GM21515 (cell line): ENCODE data around the gene PDE4B.
"Not testable (repeated sequence)": the region's sequence is repeated elsewhere in the genome, so short reads cannot be mapped to it uniquely, and the experiment has no call there.

Source experiments
- ATAC-seq: cut with Tn5 transposase; IDR thresholded peaks from one replicate; pipeline ENCODE4 v1.9.1; 2021; ENCODE audit not compliant: unreplicated experiment

PDE4B gene

DNA sequence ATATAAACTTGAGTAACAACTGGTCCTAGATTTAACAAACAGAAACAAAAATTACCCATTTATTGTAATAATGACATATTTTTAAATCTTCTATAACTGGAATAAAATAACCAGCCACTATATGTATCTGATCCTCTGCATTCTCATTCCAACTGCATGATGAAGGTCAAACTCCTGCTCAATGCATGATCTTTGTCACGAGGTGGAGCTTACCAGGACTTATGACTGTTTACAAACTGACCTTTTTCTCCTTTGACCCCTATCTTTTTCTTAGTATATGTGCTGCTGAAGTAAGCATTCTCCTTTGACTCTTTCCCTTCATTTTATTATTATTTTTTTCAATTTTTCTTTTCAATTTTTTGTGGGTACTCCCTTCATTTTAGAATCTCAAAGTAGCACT is 252.2 kb downstream of the PDE4B start:
- ATAC-seq = no peak

DNA sequence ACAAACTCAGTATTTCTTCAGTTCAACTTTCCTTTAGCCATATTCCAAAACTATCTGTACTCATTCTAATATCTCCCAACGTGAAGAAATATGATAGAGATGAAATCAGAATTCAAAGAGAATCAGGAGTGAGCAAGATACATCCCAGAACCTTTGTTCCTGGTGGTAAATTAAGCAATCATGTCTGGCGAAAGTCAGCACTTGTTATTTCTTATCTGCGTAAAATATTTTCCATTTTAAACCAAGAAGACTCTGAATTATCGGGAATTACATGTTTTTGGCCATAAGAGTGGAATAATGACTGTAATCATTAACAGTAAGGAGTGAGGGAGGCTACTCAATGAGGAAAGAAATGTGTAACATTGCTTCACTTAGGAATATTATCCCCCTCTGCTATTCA is 253.7 kb downstream of the PDE4B start:
- no peak for ATAC-seq

GRCh38 chr1:66048011-66048410 is 255.3 kb downstream of the PDE4B start:
- ATAC-seq = no peak

DNA sequence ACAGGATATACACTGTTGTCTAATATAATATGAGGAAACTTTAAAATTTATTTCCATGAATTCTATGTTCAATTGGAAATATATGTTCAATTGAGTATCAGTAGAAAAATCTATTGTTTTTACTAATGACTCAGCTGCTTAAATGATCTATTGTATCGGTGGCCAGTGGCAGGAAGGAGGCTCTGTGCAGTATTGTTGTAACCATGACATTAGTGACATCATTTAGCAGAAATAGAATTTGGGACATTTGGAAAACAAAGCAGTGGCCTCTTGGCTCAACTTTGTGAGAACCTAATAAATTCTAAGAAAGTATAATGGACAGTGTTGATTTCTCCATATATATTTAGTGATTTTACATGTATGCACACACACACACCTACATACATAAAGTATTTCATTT is 257.4 kb downstream of the PDE4B start:
- no peak for ATAC-seq

- ATAC-seq = no peak
These were observed 257.9 kb downstream of the PDE4B start for GRCh38 chr1:66050633-66051032.

DNA sequence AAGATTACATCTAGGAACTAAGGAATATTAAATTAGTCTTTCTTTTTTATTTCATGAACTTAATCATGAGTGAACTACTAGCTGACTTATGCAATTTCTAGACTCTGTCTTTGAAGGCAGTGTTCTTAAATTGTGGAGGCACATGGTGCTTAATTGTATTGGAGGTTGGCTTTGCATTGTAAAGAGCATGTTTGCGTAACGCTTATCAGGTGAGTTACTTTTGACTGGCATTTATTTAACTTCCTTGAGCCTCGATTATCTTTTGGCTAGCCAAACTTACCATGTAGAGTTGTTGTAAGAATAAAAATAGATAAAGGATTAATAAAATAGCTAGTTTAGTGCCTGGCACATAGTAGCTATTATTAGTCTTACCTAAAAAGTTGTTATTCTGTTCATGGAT is 262.4 kb downstream of the PDE4B start:
- no peak for ATAC-seq

DNA sequence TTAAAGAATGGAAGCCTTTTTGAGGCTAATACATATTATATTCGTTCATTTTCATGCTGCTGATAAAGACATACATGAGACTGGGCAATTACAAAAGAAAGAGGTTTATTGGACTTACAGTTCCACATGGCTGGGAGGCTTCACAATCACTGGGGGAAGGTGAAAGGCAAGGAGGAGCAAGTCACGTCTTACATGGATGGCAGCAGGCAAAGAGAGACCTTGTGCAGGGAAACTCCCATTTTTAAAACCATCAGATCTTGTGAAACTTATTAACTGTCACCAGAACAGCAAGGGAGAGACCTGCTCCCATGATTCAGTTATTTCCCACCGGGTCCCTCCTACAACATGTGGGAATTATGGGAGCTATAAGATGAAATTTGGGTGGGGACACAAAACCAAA is 264.8 kb downstream of the PDE4B start:
- not testable (repeated sequence) for ATAC-seq

DNA sequence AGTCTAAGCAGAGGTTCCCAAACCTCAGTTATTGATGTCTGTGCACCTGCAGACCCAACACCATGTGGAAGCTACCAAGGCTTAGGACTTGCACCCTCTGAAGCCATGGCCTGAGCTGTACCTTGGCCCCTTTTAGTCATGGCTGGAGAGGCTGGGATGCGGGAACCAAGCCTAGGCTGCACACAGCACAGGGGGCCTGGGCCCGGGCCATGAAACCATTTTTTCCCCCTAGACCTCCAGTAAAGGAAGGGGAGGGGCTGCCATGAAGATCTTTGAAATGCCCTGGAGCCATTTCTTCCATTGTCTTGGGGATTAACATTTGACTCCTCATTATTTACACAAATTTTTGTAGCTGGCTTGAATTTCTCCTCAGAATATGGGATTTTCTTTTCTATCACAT is 265.9 kb downstream of the PDE4B start:
- no peak for ATAC-seq

DNA sequence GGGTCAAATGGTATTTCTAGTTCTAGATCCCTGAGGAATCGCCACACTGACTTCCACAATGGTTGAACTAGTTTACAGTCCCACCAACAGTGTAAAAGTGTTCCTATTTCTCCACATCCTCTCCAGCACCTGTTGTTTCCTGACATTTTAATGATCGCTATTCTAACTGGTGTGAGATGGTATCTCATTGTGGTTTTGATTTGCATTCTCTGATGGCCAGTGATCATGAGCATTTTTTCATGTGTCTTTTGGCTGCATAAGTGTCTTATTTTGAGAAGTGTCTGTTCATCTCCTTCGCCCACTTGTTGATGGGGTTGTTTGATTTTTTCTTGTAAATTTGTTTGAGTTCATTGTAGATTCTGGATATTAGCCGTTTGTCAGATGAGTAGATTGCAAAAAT is 274.5 kb downstream of the PDE4B start:
- ATAC-seq = not testable (repeated sequence)

DNA sequence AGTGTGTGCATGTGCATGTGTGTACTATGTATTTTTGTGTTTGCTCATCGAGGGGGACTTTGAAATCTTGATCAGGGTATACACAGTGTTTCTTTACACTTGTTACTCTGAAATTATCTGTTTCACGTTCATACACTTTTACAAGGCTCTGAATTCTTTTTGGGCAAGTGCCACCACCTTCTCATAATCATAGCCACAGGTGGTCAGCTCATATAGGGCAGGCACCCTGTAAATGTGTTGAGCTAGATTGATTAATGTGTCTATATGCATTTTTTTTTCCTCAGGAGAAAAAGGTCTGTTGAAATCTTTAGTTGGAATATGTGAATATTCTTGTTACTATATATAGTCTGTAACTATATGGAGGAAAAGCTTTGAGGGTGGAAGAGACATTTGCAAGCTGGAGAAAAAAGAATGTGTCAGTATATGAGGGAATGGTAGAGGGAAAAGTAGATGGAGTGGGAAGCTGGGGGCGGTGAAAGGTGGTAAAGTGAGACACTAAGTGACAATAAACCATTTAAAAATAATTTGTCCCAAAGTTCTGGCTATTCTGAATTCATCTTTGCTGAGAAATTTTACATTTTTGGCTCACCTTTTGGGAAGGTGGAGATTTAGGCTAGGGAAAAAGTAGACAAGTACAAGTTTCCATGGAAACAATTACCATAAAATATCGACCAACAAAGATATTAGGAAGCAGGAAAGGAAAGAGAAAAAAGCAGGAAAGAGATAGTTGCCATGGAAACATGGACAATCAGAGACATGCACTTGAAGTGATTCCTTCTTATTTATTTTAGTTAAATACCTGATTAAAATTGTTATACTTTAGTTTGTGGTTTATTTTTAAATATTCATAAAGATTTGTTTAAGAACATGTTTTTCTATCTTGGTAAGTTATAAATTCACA is 277.5 kb downstream of the PDE4B start:
- no peak for ATAC-seq

DNA sequence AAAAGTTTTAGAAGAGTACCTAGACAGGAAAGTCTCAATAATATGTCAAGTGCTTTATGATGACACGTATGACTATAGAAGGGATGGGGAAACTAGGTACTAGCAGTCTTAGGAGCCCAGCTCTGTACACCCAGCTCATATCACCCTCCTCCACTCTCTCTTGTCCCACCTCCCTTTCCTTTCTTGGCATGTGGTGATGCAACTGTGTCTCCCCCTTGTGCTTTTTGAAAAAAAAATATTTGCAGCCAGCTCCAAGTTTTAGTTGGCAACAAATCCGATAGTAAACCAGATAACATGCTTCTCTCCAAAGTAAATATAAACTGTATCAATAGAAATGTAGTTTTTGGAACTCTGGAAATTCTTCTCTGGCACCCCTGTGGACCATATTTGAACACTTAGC is 280.7 kb downstream of the PDE4B start:
- ATAC-seq = no peak

- ATAC-seq = no peak
These were observed 281.5 kb downstream of the PDE4B start for GRCh38 chr1:66074147-66074546.

- ATAC-seq = no peak
These were observed 285.7 kb downstream of the PDE4B start for GRCh38 chr1:66078412-66078811.

DNA sequence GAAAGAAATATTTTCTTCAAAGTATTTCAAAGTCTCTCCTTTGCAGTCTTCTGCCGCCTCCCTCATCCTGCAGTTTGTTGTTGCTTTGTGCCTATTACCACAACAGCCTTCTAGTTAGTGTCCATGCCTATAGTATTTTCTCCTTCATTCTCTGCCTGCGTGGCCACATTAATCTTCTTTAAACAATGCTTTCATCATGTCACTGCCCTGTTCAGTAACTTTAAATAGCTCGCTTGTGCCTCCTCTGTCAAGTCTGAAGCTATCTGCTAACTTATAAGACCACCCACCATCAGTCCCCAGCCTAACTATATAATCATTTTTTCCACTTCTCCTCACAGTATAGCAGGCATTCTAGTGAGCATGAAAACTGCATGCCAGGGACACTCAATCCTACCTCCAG is 290.3 kb downstream of the PDE4B start:
- no peak for ATAC-seq

- ATAC-seq = no peak
These were observed 291.7 kb downstream of the PDE4B start for GRCh38 chr1:66084442-66084841.

DNA sequence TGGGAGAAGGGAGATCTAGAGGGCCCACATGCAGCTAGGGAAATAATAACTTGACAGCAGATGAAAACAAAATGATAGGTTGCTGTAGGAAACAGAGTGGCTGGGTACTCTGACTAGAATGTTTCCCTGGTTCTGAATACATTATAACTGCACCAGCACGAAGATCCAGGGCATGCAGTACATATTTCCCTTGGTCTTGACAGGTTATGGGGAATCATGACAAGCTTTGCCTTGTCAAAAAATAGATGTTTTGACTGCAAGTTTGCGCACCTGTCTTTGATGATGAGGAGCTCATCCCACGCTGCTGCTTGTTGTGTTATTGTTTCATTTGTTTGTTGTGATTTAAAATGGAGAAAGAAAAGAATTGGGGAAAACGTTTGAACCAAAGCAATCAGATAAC is 292.9 kb downstream of the PDE4B start:
- no peak for ATAC-seq

DNA sequence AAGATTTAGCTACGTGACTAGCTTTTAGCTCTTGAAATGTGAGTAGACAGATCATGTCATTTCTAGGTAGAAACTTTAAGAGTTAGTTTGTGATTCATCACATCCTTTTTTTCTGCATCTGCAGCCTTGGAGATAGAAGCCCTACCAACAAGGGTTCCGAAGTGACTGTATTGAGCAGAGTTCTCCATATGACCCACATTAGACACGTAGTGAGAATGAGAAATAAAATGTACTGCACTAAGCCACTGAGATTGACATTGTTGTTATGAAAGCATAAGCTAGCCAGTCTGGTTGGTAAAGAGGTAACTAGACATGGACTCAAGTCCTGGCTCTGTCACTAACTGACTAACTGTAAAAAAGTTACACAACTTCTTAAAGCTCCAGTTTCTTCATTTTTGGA is 296.1 kb downstream of the PDE4B start:
- ATAC-seq = no peak

DNA sequence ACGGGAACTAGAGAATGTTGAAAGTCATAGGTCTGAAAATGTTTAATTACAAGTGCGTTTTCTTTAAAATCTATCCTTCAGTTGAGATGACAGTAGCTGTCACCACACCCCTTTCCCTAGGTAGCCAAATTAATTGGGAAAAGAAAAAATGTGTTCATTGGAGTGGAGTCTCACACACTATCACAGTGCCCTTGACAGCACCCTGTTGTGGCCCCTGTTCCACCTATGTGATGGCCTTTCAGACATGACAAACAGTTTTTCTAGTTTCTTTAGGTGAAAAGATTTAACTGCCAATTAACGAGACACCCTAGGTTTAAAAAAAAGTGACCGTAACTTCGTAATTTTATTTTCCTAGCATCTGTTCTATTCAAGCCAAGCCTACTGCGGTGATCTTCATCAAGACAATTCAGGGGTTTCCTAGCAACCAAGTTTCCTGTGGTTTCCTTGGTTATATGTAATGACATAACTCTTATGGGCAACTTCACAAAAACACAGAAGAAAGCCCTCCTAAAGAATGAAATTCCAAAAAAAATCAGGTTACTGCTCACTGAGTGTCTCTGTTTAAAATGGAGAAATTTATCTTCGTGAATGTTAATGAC is 298.3 kb downstream of the PDE4B start:
- no peak for ATAC-seq

- no peak for ATAC-seq
These were observed 302.5 kb downstream of the PDE4B start for GRCh38 chr1:66095190-66095589.

GRCh38 chr1:66100959-66101358 is 308.3 kb downstream of the PDE4B start:
- not testable (repeated sequence) for ATAC-seq

DNA sequence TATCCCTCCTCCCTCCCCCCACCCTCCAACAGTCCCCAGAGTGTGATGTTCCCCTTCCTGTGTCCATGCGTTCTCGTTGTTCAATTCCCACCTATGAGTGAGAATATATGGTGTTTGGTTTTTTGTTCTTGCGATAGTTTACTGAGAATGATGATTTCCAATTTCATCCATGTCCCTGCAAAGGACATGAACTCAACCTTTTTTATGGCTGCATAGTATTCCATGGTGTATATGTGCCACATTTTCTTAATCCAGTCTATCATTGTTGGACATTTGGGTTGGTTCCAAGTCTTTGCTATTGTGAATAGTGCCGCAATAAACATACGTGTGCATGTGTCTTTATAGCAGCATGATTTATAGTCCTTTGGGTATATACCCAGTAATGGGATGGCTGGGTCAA is 311.4 kb downstream of the PDE4B start:
- not testable (repeated sequence) for ATAC-seq

- no peak for ATAC-seq
These were observed 315.9 kb downstream of the PDE4B start for GRCh38 chr1:66108624-66109023.
